Measurements from ENCODE around the gene FAAH.
A peak's percentile ranks its signal among the peaks of the same experiment; 100 is the strongest.

The FAAH gene

DNA sequence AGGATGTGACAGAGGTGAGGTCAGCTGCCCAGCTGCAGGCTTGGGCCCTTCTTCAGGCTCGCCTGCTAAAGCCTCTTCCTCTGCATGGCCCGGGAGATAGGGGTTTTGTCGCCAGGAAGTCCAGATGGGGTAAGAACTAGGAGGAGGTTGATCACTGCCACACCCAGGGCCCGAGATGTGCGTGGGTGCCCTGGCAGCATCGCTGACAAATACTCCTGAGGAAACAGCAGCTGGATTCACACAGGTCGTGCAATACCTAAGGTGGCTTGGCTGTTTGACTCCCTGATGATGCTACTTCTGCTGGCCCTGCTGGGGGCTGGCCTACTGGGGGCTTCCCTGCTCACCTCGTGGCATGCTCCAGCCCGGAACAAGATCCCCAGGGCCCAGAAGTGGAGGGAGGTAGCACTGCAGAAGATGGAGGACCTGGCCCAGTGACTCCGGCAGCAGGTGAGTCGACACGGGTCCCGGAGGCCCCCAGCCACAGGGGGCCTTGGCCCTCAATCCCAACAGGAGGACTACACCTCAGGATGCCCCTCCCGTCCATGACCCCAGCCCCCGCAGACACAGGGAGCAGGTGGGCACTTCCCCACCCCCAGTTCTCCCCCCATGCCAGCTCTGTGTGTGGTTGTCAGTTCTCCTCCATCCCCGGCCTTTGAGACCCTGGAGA, 29.6 kb downstream of the FAAH start:
- DNase-seq = no peak

DNA sequence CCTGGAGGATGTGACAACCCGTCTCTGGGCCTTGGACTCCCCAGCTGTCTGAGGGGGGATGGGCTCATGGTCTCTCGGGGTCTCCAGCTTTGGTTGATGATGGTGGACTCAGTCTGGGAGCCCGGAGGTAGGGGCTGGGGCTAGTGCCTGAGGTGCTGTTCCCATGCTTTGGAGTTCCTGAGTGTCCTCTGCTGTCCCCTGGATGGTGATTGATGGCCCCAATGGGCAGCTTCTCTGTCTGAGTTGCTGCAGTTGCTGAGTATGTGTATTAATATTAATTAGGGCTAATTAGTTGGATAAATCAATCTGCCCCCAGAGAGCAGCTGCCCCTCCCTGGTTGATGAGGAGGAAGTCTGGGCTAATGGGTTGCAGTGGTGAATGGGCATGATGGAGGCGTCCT, 30.6 kb downstream of the FAAH start:
- no peak for DNase-seq

DNA sequence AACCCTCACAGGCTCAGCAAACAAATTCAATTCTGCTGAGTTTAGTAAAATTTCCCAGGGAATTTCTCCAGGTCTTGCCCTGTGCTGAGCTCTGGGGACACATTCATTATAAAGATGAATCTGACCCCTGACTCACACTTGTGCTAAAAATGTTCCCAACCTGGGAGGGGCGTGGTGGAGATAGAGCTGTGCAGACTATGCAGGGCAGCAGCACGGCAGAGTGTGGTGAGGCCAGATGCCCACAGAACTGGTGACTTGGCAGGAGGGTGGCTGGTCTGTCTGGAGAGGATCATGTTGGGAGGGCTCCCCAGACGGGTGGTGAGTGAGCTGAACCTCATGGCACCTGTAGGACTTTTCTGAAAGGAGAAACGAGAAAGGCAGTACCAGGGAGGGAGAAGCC, 31.6 kb downstream of the FAAH start:
- no peak for DNase-seq

DNA sequence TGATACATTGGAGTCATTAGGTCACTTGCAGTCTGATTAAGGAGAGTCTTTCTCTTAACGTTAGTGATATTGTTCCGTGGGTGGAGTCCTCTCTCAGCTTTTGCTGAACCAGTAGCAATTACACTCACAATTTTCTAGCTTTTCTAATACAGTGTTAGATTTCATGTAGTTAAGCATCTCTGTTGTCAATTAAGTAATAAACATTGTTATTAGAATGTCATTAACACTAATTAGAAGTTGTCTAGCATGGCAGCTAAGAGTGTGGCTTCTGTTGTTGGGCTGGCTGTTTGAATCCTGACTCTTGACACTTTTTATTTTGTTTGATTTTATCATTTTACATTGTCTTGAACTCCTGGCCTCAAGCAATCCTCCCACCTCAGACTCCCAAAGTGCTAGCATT, 33.4 kb downstream of the FAAH start:
- DNase-seq = no peak

DNA sequence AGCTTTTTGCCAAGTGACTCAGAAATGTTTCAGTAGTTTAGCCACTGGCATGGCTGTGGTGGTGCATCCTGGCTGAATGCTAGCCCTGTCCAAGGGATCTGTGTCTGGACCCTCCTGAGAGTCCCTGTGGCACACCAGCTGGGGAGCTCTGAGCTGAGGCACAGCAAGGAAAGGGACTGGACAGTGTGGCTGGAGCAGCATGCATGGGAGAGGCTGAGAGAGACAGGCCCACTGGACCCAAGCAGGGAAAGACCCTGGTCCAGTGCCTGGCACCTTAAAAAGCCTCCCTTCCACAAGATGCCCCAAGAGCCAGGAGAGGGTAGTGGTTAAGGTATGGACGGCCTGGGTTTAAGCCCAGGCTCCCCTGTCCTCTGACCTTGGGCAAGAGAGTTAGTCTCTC, 35.3 kb downstream of the FAAH start:
- DNase-seq = no peak

DNA sequence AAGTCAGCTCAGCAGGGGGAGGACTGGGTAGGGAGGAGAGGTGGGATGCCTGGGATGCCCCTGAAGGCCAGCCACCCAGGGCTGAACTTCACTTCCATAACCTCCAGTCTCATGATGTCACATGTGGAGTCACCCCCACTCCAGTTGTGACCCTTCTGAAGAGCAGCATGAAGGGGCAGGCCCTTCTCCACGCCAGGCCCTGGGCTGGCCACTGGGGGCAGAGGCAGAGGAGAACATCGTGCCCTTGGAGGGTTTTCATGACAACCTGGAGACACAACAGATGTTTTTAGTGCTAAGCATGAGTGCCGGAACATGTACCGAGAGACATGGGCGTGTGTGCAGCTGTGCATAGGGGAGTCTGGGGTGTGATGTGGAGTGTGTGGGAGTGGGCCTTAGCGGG, 37.6 kb downstream of the FAAH start:
- no peak for DNase-seq

DNA sequence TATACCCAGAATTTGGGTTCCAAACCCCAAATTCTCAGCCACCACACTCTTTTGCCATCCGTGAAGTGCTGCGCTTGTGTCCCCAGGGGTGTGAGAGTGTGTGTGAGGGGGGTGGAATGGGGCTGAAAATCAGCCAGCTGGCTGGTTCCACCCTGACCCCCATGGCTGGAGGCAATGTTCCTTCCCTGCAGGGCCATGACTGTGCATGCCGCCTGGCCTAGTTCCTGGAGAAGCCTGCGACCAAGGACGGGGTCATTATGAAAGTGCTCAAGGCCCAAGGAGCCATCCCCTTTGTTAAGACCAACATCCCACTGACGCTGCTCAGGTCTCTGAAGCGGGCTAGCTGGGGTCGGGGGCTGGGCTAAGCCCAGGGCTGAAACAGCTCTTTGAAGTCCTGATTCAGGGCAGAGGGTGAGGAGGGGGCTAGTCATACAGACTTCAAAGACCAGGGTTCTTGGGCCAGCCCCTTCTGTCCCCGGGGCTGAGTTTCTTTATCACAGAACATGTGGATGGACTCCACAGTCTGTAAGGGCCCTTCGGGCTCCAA, 38.7 kb downstream of the FAAH start:
- DNase-seq = no peak

DNA sequence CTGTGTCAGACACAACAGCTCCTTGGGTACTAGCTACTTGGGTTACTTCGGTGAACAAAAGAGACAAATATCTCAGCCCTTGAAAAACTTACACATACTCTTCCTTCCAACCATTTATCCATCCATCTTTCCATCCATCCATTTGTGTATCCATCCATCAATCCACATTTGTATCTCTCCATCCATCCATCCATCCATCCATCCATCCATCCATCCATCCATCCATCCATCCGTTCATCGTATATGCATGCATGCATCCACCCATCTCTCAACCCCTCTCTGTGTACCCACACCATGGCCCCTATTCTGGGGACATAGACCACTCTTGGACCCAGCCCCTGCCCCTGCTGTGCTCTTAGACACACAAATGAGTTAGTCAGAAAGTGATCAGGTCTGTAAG, 40.2 kb downstream of the FAAH start:
- no peak for DNase-seq

DNA sequence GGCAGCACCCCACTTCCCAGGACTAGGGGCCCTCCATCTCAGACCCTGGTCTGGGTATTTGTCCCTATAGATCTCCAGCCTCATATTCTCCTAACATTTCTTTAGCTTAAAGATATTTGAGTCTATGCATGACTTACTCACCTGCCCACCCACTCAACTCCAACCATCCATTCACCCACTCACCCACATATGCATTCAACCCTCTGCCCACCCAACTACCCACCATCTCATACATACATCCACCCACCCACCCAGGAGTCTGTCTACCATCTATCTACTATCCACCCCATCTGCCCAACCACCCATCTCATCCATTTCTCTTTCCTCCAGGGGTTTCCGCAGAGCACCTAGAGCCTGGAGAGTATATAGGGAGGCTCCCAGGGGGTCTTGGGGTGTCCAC, 42.7 kb downstream of the FAAH start:
- DNase-seq = no peak

DNA sequence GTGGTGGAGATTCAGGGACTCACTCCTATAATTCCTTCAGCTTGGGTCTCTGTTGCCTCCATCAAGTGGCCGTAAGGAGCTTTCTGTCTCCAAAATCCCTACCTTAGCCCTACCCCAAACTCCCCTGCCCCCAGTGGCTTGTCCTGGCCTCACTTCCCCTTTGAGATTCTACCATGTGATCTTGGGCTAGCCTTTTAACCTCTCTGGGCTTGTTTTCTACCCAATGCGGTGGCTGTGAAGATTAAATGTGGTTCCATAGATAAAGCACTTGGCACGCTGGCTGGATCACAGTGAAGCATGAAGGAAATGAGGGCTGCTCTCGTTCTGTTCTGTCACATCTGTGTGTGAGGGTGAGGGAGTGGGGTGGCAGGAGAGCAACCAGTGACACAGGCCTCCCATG, 43.6 kb downstream of the FAAH start:
- DNase-seq = no peak

DNA sequence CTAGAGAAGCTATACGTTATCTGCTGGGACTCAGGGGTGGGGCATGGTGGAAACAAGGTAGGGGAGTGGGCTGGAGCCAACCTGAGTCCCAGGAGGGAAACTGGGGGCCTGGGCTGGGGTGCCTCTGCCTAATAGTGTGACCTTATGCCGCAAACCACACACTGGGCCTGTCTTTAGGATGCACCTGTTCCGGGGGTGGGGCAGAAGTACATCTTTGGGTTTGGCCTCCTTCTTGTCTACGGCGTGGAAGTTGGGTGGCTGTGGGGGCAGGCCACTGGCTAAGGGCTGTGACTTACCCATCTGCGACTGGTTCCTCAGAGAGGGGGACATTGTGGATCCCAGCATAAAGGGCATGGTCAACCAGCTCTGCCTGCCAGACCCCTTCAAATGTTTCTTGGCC, 44.2 kb downstream of the FAAH start:
- DNase-seq = no peak

DNA sequence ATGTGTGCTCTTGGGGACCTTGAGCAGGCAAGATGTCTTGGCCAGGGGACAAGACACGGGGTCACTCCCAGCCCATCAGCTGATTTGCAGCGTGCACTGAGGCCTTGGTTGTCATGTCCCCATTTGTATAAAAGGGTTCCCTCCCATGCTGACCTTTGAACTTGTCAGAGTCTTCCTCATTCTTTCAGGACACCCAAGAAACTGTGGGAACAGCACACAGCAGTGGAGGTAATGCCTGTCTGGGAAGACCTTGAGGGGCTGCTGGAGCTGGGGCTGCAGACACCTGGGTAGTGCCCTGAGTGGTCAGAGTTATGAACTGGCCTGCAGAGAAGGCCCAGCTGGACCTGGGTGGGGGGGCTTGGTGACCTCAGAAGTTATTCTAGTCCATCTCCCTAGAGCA, 46.4 kb downstream of the FAAH start:
- DNase-seq = no peak

DNA sequence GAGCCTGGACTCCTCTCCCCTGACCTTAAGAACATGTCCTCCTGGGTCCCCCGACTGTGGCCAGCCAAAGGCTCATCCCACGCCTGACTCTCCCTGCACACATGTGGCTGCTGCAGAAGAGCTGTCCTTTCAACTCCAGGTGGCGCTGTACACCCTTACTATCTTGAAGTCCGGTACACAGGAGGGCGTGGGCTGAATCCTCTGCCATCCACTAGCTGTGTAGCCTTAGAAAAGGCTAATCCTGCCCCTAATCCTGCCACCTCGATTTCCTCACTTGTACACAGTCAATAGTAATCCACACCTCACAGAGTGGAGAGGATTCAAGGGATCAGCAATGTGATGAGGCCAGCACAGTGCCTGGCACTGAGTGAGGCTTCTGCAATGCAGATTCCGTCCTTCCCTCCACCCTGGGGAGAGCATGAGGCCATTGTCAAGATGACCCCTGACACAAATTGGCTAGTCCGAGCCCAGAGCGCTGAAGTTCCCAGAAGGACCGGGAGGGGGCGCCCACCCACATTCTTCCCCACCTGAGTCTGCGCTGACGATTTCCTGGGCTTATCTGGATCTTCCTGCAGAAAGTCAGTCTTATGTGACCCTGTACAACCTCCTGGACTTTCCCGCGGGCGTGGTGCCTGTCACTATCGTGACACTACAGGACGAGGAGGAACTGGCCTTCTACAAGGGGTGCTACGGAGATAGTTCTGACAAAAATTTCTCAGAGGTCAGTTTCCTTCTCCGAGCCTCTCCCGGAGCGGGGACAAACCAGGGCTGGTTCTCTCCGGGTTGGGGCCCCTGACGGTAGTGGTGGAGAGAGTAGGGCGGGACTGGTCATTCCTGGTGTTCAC, 48.4 kb downstream of the FAAH start:
- DNase-seq = peak; percentile 64

DNA sequence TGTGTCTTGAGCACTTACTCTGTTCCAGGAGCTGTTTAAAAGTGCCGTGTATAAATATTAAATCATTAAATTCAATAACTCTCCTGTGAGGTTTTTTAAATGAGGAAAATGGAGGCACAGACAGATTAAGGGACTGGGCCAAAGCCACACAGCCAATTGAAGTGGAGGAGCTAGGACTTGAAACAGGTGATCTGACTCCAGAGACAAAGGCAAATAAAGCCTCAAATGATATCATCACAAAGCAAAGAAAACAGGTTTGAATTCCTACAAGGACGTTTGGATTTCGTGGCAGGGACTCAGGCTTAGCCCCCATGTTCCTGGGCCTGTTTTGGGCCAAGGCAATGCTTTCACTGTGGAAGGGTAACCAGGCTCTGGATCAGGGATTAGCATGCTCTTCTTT, 50.3 kb downstream of the FAAH start:
- no peak for DNase-seq

DNA sequence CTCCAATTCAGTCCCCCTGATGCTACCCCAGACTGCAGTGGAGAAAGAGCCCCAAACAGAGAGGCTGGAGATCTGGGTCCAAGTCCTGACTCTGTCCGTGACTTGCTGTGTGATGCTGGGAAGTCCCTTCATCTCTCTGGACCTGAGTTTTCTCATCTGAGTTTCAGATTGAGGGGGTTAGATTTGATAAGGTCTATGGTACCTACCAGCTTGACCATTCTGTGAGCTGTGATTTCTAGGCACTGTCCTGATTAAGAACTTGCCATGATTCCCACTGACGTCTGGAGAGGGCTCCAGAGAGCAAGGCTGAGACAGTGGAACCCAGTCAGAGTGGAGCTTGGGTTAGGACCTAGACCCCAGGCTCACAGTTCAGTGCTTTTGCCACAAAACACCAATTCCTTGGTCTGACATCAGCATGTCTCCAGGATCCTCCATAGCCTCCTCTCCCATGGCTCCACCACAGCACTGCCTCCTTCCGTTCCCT, 51.7 kb downstream of the FAAH start:
- DNase-seq = no peak

DNA sequence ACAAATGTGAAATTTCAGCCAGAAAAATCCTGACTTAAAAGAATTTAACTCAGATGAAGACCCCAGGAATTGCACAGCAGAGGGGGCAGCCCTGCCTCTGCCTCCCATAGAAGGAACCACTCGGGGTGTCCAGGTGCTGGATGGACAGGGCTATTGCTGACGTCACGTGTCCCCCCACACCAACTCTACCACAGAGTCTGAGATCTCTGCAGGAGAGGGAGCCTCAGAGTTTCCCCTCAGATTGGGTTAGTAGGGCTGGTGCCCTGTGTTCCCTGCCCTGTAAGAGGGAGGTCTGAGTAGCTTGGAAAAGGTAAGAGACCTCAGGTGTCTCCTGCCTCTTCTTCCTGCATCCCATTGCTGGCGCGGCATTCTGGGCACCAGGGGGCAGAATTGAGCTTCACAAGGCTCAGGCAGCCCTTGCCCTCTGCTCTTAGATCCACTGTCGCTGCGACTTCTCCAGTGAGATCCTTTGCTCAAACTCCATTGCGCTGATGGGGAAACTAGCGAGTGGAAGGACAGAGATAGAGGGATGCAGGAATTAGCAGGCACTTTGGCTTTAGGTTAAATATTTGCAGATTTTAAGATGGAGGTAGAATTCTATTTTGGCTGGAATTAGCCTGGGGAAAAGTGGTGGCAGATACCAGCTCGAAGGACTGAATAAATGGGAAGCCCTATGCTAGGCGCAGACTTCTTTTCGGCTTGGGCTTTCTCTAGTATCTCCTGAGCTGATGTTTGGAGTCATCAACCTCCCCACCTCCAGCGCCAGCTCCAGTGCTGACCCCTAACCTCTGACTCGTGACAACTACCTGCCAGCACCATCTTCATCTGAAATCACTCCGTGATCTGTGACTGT, 52.8 kb downstream of the FAAH start:
- DNase-seq = peak; percentile 76

DNA sequence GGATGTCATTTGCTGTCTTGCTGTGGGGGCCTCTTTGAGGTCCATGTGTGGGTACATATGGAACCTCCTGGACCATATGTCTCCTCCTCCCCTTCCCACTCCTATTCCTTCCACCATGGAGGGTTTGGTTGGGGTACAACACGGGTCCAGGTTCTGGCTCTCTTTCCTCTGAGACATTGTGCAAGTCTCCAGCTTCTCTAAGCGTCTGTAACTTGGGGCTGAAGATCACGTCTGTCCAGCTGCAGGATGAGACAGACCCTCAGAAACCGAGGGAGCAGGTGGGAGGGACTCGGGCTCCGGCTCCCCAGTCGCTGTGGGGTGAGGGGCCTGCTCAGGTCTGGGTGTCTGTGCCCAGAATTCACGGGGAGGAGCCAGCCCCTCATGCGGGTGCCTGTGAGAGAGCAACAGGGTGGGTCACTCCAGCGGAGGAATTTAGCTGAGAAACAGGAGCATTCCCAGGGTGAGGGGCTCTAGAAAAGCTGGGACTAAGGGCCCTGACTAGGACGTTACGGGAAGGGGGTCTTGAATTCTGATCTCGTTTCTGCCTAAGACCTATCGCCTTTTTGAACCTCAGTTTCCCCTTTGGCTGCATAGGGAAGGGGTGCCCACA, 53.5 kb downstream of the FAAH start:
- DNase-seq = no peak

DNA sequence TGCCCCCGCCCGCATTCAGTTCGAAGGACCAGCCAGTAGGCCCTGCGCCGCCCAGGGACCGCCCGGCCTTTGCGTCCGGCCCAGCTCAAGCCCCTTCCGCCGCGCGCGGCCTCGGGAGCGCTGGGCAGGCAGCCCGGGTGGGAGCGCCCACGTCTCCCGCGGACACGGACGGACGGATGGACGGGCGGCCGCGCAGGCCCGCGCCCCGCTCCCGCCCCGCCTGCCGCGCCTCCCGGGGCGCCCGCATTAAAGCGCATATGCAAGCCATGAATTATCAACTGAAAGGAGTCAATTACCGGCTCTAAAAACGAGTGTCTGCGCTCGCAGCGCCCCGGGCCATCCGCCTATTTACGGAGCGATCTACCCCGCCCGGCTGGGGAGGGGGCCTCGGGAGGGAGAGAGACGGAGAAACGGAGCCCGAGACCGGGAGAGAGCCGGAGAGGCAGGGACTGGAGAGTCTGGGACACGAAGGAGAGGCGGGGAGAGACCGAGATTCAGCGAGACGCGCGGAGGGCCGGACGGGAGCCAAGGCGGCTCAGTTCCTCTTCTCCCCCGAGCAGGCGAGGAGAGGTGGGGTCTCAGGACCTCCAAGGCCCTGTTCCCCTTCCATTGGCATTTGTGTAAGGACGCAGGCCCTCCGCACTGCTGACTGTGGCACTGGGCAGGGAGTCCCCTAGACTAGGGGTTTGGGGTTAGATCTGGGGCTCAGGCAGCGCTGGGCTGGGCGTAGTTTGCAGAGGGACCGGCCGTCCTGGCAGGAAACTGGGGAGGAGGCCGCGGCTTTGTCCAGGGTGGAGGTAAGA, 54.2 kb downstream of the FAAH start:
- DNase-seq = no peak

DNA sequence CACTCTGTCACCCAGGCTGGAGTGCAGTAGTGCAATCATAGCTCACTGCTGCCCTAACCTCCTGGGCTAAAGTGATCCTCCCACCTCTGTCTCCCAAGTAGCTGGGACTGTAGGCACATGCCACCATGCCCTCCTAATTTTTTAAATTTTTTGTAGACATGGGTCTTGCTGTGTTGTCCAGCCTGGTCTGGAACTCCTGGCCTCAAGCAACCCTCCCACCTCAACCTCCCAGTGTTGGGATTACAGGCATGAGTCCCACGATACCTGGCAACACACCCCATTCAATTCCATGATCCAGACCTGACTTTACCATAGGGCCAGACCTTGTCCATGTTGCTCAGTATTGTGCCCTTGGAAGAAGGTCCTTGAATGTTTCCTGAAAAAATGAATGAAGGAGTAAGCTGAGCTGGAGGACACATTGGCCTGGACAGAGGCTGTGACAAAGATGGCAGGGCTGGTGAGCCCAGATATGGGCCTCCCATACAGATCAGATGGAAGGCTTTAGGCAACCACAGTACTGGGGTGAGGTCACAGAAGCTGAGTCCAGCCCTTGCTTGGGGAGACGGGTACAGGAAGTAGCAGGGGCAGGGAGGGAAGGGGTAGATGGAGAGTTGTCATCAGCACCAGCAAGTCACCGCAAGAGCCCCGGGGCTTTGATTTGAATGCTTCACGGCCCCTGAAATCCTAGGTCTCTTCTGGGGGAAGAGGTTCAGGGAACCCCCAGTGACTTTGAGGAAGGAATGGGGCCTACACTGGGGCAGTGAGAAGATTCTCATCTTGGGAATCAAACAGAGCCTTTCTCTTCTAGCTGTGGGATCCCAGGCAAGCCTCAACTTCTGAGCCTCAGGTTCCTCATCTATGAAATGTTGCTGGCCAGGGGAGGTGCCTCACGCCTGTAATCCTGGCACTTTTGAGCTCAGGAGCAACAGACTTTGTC, 55.4 kb downstream of the FAAH start:
- DNase-seq = no peak

DNA sequence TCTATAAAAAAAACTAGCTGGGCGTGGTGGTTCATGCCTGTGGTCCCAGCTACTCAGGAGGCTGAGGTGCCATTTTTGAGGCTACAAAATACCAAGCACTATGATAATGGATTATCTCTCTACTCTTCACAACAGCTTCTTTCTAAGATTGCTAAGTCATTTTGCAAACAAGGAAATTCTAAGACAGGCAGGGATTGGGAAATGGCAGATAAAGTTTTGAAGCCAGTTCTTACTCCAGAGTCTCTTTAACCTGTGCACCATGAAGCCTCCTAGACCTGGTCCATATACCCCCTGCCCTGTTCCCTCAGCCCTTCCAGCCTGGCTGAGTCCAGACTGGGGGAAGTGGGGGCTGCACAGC, 56.0 kb downstream of the FAAH start:
- DNase-seq = no peak
